NB4 (cell line): ENCODE data around the gene EME1.
A peak's percentile ranks its signal among the peaks of the same experiment; 100 is the strongest.

Source experiments
- DNase-seq: peaks from one replicate; pipeline ENCODE4 v3.0.0; 2010; ENCODE audit warnings: low read depth
- H3K4me3 ChIP-seq: one replicate; pipeline ENCODE4 v1.5.1; 2011; ENCODE audit warnings: mild to moderate bottlenecking, low read depth, low read length, moderate library complexity
- MYC ChIP-seq: IDR thresholded peaks from 2 replicates; pipeline ENCODE4 v1.6.1; 2011; ENCODE audit warnings: low read depth, low read length
- POLR2A ChIP-seq: IDR thresholded peaks from 2 replicates; pipeline ENCODE4 v1.6.1; 2011; ENCODE audit warnings: mild to moderate bottlenecking; ENCODE audit not compliant: insufficient read length; ENCODE audit errors: extremely low read depth
- TF ChIP-seq, protein P1 (sequence below): IDR thresholded peaks from one replicate; pipeline ENCODE4 v1.5.1; 2012; ENCODE audit warnings: low read depth, low read length
- TF ChIP-seq, protein P2 (sequence below): IDR thresholded peaks from 2 replicates; pipeline ENCODE4 v1.6.1; 2011; ENCODE audit warnings: low read depth, low read length

EME1 gene

GRCh38 chr17:50422738-50423137 is 49.7 kb downstream of the EME1 start:
- DNase-seq: no peak
- TF ChIP-seq MYC (no peak), POLR2A (no peak)
- TF ChIP-seq, protein P1, sequence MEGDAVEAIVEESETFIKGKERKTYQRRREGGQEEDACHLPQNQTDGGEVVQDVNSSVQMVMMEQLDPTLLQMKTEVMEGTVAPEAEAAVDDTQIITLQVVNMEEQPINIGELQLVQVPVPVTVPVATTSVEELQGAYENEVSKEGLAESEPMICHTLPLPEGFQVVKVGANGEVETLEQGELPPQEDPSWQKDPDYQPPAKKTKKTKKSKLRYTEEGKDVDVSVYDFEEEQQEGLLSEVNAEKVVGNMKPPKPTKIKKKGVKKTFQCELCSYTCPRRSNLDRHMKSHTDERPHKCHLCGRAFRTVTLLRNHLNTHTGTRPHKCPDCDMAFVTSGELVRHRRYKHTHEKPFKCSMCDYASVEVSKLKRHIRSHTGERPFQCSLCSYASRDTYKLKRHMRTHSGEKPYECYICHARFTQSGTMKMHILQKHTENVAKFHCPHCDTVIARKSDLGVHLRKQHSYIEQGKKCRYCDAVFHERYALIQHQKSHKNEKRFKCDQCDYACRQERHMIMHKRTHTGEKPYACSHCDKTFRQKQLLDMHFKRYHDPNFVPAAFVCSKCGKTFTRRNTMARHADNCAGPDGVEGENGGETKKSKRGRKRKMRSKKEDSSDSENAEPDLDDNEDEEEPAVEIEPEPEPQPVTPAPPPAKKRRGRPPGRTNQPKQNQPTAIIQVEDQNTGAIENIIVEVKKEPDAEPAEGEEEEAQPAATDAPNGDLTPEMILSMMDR: no peak
- TF ChIP-seq, protein P2, sequence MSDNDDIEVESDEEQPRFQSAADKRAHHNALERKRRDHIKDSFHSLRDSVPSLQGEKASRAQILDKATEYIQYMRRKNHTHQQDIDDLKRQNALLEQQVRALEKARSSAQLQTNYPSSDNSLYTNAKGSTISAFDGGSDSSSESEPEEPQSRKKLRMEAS: no peak

DNA sequence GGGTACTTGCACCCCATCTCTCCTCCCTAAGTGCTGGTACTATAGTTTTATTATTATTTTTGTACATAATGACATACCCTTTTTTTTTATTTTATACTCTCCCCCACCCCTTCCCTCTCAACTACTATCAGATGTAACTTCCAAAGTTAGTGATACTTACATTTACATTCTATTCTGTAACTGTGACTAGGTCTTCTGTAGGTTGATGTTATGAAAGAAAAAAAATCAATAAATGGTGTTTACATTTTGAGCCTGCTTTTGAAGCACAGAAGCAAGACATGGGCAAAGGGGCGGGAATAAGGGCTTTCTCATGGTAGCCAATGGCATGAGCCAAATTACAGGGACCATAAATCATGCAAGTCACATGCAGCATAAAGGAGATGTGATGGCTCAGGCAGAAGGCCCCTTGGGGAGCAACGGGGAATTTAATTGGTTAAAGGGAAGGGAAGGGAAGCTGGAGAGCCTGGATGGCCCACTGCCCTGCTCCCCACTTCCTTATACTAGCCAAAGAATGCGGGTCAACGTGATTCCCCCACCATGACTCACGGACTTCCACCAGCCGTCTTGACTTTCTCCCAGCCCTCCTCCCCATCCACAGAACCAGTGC is 50.6 kb downstream of the EME1 start:
- TF ChIP-seq, protein P2: 0 out of 2 replicates have a peak, but pooled peaks have one; percentile 3
- no peak for TF ChIP-seq MYC
- no peak overlapping the region for H3K4me3 ChIP-seq
- peak; percentile 56 for DNase-seq

More at GRCh38 chr17:50422738-50423137, 49.7 kb downstream of the EME1 start:
- H3K4me3 ChIP-seq: no peak overlapping the region

- no peak for DNase-seq
- no peak overlapping the region for H3K4me3 ChIP-seq
Measured at GRCh38 chr17:50424246-50424995, 51.4 kb downstream of the EME1 start.

GRCh38 chr17:50424996-50425681 is 52.1 kb downstream of the EME1 start:
- TF ChIP-seq, protein P2: no peak
- TF ChIP-seq, protein P1: no peak
- no peak for TF ChIP-seq MYC
- DNase-seq: no peak
- H3K4me3 ChIP-seq: no peak overlapping the region

More at GRCh38 chr17:50424246-50424995, 51.4 kb downstream of the EME1 start:
- TF ChIP-seq POLR2A (no peak), MYC (no peak)
- TF ChIP-seq, protein P2: no peak
- TF ChIP-seq, protein P1: no peak

DNA sequence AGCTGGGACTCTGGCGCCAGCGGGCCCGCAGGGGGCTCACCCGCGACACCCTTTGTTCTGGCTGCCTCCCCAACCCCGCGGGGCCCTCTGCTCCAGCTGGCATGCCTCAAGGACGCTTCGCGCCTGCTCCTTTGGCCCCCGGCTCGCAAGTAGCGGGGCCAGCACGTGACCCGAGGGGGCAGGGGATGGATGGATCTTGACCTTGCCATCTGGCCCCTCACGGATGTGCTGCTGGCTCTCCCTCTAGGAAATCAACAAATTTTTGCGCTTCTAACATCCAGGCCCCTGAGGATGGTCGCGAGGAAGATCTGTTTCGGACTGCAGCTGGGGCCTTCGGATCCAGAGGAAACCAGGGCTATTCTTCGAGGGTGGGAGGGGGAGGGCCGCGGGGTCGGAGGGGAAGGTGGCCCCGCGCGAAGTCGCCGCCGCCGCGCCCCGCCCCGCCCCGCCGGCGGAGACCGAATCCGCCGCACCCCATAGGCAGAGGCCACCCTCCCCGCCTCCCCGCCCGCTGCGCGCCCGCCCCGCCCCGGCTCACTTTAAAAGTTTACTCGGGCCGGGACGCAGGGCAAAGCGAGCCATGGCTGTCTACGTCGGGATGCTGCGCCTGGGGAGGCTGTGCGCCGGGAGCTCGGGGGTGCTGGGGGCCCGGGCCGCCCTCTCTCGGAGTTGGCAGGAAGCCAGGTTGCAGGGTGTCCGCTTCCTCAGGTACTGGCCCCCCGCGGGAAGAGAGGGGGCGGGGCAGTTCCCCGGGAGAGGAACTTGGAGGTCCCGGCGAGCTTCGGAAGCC is 52.8 kb downstream of the EME1 start, which contains the start of gene ACSF2:
Gene ACSF2 (plus strand): TSS at position 537 of the 790 bp plus-strand sequence. CDS start 44 bp downstream, at position 581.
- DNase-seq: peak; percentile 68
- peak within 1 kb of the TSS; percentile 61 for H3K4me3 ChIP-seq

More for the DNA sequence above, 52.8 kb downstream of the EME1 start, which contains the start of gene ACSF2:
- TF ChIP-seq, protein P2: no peak
- TF ChIP-seq MYC (no peak), POLR2A (peak; percentile 46)
- TF ChIP-seq, protein P1: no peak
